Hepatocyte (in vitro differentiated cells): ENCODE measurements around the gene RAB11FIP2. TPM values are rescaled to one million over a fixed set of nuclear protein-coding genes. Genes with fewer than 3 reads are reported as not detected.

Experiments
- DNase-seq: peaks from one replicate; pipeline ENCODE4 v3.0.0-alpha.2; 2016; ENCODE audit warnings: low spot score
- H2AFZ ChIP-seq: fragments of 200-600 bp; sonication (generic); 2 replicates; pipeline ENCODE4 v1.6.0; 2016; ENCODE audit warnings: antibody characterized with exemption, mild to moderate bottlenecking
- H3K27ac ChIP-seq: fragments of 200-600 bp; sonication (generic); 2 replicates; pipeline ENCODE4 v1.5.1; 2016; ENCODE audit warnings: mild to moderate bottlenecking
- H3K27me3 ChIP-seq: fragments of 200-600 bp; sonication (generic); 2 replicates; pipeline ENCODE4 v1.6.1; 2016
- H3K36me3 ChIP-seq: fragments of 200-600 bp; sonication (generic); replicated peaks from 2 replicates; pipeline ENCODE4 v1.5.1; 2016; ENCODE audit warnings: low read depth; ENCODE audit not compliant: insufficient read depth
- H3K4me1 ChIP-seq: fragments of 200-600 bp; sonication (generic); 2 replicates; pipeline ENCODE4 v1.5.1; 2016; ENCODE audit warnings: mild to moderate bottlenecking, moderate library complexity; ENCODE audit not compliant: insufficient read depth
- H3K4me2 ChIP-seq: fragments of 200-600 bp; sonication (generic); 2 replicates; pipeline ENCODE4 v1.6.0; 2016
- H3K4me3 ChIP-seq: fragments of 200-600 bp; sonication (generic); 2 replicates; pipeline ENCODE4 v1.5.1; 2016; ENCODE audit warnings: mild to moderate bottlenecking
- H3K79me2 ChIP-seq: fragments of 200-600 bp; sonication (generic); 2 replicates; pipeline ENCODE4 v1.6.0; 2017; ENCODE audit warnings: mild to moderate bottlenecking
- H3K9me2 ChIP-seq: fragments of 200-600 bp; sonication (generic); replicated peaks from 2 replicates; pipeline ENCODE4 v1.6.0; 2017; ENCODE audit warnings: mild to moderate bottlenecking; ENCODE audit not compliant: insufficient read depth
- H3K9me3 ChIP-seq: fragments of 200-600 bp; sonication (generic); 2 replicates; pipeline ENCODE4 v1.5.1; 2016; ENCODE audit warnings: low read depth, mild to moderate bottlenecking
- H4K20me1 ChIP-seq: fragments of 200-600 bp; sonication (generic); 2 replicates; pipeline ENCODE4 v1.6.0; 2016; ENCODE audit warnings: mild to moderate bottlenecking; ENCODE audit not compliant: insufficient read depth, poor library complexity, severe bottlenecking
- EZH2 ChIP-seq: fragments of 200-600 bp; sonication (generic); IDR thresholded peaks from 2 replicates; pipeline ENCODE4 v1.6.1; 2016; ENCODE audit warnings: antibody characterized with exemption, mild to moderate bottlenecking, borderline replicate concordance
- EZH2phosphoT487 ChIP-seq: fragments of 200-600 bp; sonication (generic); IDR thresholded peaks from one replicate; pipeline ENCODE4 v1.6.1; 2018; ENCODE audit warnings: antibody characterized with exemption, mild to moderate bottlenecking, low read depth, moderate library complexity; ENCODE audit not compliant: unreplicated experiment, severe bottlenecking
- WGBS: methylation state at CpG from one replicate; pipeline ENCODE4 v1.1.6; 2016; ENCODE audit warnings: low lambda C conversion rate; ENCODE audit errors: missing lambda C conversion rate; 5-methylcytosine and 5-hydroxymethylcytosine counted together
- polyA plus RNA-seq: library from polyadenylated mRNA; unstranded; fragments of >200 nt; fragmentation: Nextera tagmentation; extraction: Ambion mirVana; gene quantifications from 2 replicates; pipeline ENCODE4 v1.2.1, GENCODE V29; 2016
- total RNA-seq: library from RNA; depleted of rRNA; stranded (reverse); fragments of >200 nt; gene quantifications from 2 replicates; pipeline ENCODE4 v1.2.3, GENCODE V29; 2014
- TF ChIP-seq, protein P1 (sequence below): fragments of 200-600 bp; sonication (generic); IDR thresholded peaks from 2 replicates; pipeline ENCODE4 v1.5.1; 2016; ENCODE audit warnings: antibody characterized with exemption, mild to moderate bottlenecking; ENCODE audit not compliant: poor library complexity

Gene RAB11FIP2
- total and polyA plus RNA-seq, 2 experiments from 2014 or later, result 9.7 to 32.5 TPM

DNA sequence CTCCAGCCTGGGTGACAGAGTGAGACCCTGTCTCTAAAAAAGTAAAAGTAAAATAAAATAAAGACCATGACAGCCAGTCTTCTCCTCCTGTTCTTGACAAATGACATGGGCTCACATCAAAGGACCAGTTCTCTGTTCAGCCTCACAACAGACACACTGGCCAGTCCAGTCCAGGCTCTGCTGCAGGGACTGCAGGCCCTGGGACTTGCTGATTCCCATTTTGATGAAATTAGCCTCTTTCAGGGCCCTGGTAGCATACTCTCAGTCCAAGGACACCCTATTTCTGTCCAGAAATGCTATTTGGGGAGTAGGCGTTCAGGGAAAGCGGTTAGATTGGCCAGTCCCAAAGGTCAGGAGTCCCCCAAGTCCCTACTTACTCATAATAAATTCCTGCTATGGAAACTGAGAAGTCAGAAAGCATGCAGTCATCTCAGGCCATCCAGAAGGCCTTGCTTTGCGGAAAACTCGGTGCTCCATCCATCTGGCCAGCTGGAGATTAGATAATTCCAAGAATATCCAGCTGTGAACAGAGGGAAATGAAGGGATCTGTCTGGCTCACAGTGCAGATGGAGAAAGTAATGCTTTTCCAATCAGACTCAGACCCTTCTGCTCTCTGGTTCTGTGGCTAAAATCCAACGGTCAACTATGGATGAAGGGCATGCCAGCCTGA, 74.4 kb downstream of the RAB11FIP2 start:
- no peak overlapping the region for H2AFZ ChIP-seq
- no peaks in the 10 kb centered on the region for H4K20me1 ChIP-seq
- H3K9me2 ChIP-seq, result no peaks in the 10 kb centered on the region
- no peaks in the 10 kb centered on the region for H3K36me3 ChIP-seq
- 75% methylated on average over 5 of the region's 5 CpGs for WGBS
- TF ChIP-seq EZH2phosphoT487 (no peak), EZH2 (no peak)
- TF ChIP-seq, protein P1, sequence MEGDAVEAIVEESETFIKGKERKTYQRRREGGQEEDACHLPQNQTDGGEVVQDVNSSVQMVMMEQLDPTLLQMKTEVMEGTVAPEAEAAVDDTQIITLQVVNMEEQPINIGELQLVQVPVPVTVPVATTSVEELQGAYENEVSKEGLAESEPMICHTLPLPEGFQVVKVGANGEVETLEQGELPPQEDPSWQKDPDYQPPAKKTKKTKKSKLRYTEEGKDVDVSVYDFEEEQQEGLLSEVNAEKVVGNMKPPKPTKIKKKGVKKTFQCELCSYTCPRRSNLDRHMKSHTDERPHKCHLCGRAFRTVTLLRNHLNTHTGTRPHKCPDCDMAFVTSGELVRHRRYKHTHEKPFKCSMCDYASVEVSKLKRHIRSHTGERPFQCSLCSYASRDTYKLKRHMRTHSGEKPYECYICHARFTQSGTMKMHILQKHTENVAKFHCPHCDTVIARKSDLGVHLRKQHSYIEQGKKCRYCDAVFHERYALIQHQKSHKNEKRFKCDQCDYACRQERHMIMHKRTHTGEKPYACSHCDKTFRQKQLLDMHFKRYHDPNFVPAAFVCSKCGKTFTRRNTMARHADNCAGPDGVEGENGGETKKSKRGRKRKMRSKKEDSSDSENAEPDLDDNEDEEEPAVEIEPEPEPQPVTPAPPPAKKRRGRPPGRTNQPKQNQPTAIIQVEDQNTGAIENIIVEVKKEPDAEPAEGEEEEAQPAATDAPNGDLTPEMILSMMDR, result no peak
- peaks cover 4% of the 10 kb centered on the region for H3K27me3 ChIP-seq
- no peak overlapping the region for H3K27ac ChIP-seq
- DNase-seq, result no peak
- H3K4me3 ChIP-seq, result no peak overlapping the region
- no peaks in the 10 kb centered on the region for H3K4me1 ChIP-seq
- H3K79me2 ChIP-seq, result no peaks in the 10 kb centered on the region
- no peak overlapping the region for H3K4me2 ChIP-seq
- H3K9me3 ChIP-seq, result no peaks in the 10 kb centered on the region

DNA sequence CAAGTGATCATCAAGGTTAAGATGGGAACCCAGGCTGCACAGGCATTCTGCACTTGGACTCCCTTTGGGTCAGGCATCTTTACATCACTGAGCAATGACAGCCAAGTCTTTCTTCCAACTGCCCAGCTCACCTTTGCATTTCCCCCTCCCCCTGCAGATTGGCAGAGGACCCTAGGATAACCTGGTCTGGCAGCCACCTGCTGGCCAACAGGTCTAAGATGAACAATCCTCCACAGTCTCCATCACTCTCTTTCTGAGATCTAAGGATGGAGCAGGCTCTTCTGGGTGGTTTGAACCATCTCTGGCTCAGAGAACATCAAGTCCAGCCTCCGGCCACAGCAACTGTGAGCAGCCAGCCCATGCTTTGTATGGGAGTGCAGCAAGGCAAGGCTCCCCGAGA, 75.8 kb downstream of the RAB11FIP2 start:
- Histone ChIP-seq H3K9me3 (no peaks in the 10 kb centered on the region), H3K4me1 (no peaks in the 10 kb centered on the region), H3K36me3 (no peaks in the 10 kb centered on the region), H3K27ac (no peak overlapping the region), H3K79me2 (no peaks in the 10 kb centered on the region), H4K20me1 (no peaks in the 10 kb centered on the region), H3K4me3 (no peak overlapping the region), H3K4me2 (no peak overlapping the region), H3K9me2 (no peaks in the 10 kb centered on the region), H2AFZ (no peak overlapping the region), H3K27me3 (peaks cover under 1% of the 10 kb centered on the region)
- 87% methylated on average over 2 of the region's 2 CpGs for WGBS
- DNase-seq, result no peak
- TF ChIP-seq EZH2phosphoT487, result no peak

DNA sequence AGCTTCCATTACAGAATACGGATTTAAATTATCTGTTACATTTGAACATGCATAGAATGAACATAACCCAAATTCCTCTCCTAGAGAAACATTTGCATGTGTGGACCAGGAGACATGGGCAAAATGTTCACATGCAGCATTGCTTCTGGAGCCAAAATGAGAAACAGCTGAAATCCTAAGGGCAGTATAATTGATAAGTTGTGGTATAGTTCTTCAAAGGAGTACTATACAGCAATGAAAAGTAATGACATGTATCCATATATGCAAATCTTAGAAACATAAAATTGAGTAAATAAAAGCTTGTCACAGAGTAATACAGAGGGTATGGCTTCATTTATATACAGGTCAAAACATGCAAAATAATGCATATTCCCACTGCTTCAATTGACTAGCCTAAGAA, 77.1 kb downstream of the RAB11FIP2 start:
- no peaks in the 10 kb centered on the region for H3K36me3 ChIP-seq
- no peaks in the 10 kb centered on the region for H3K9me2 ChIP-seq
- 88% methylated on average over 1 of the region's 1 CpG for whole genome bisulfite sequencing
- H3K9me3 ChIP-seq, result no peaks in the 10 kb centered on the region
- no peak overlapping the region for H3K4me2 ChIP-seq
- no peak overlapping the region for H3K27ac ChIP-seq
- H3K79me2 ChIP-seq, result no peaks in the 10 kb centered on the region
- DNase-seq, result no peak
- no peaks in the 10 kb centered on the region for H4K20me1 ChIP-seq
- H3K27me3 ChIP-seq, result no peaks in the 10 kb centered on the region
- H3K4me3 ChIP-seq, result no peak overlapping the region
- H3K4me1 ChIP-seq, result no peaks in the 10 kb centered on the region
- H2AFZ ChIP-seq, result no peak overlapping the region
- TF ChIP-seq EZH2phosphoT487 (no peak), EZH2 (no peak)
- TF ChIP-seq, protein P1, result no peak

DNA sequence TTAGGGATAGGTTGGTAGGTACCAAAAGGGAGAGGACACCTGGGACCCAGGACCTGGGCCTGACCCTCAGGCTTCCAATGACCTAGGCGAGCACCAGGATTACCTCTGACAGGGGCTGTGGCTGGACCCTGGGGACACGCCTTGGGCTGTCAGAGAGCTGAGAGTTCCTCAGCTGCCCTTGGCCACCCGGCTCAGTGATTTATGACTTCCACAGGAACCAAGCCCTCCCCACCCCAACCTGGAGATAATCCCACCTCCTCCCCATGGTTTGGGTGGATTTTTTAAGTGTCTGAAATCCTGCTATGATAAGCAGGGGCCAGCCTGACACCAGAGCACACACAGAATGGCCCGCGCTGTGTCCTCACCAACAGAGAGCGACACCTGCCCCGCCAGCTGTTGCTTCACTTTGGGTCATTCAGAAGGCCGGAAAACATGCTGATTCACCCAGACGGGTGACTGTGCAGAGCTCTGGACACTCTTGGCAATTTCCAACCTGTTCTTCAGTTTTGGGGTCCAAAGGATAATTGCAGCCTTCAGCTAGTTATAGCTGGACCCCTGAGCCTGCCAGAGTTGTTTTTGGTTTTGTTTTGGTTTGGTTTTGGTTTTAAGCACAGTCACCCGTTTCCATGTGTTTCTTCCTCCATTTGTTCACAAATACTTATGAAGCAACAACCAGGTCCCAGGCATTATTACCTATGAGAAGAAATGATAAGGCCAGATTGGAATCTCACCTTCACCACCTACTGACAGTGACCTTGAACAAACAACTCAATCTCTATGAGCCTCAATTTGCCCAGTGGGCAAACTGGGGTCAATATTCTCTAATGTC, 78.2 kb downstream of the RAB11FIP2 start:
- DNase-seq, result peak; percentile 23
- H3K4me3 ChIP-seq, result no peak overlapping the region
- WGBS, result 83% methylated on average over 10 of the region's 10 CpGs

More for the DNA sequence above, 78.2 kb downstream of the RAB11FIP2 start:
- H3K27me3 ChIP-seq, result no peaks in the 10 kb centered on the region
- H3K9me3 ChIP-seq, result no peaks in the 10 kb centered on the region
- H3K4me2 ChIP-seq, result no peak overlapping the region
- H3K4me1 ChIP-seq, result no peaks in the 10 kb centered on the region
- H2AFZ ChIP-seq, result no peak overlapping the region
- no peaks in the 10 kb centered on the region for H3K9me2 ChIP-seq
- no peaks in the 10 kb centered on the region for H3K36me3 ChIP-seq
- H3K79me2 ChIP-seq, result no peaks in the 10 kb centered on the region
- no peak overlapping the region for H3K27ac ChIP-seq
- TF ChIP-seq EZH2 (no peak), EZH2phosphoT487 (no peak)
- TF ChIP-seq, protein P1, result no peak
- no peaks in the 10 kb centered on the region for H4K20me1 ChIP-seq
